NCI-H128 (cell line): ENCODE results near the gene SYNE2.
"Not testable (repeated sequence)": the region's sequence is repeated elsewhere in the genome, so short reads cannot be mapped to it uniquely, and the experiment has no call there.

Source experiments
- DNase-seq: peaks from one replicate; lab custom pipeline; 2025; ENCODE audit not compliant: unreplicated experiment; lab: John Stamatoyannopoulos, UW

The SYNE2 gene, protein sequence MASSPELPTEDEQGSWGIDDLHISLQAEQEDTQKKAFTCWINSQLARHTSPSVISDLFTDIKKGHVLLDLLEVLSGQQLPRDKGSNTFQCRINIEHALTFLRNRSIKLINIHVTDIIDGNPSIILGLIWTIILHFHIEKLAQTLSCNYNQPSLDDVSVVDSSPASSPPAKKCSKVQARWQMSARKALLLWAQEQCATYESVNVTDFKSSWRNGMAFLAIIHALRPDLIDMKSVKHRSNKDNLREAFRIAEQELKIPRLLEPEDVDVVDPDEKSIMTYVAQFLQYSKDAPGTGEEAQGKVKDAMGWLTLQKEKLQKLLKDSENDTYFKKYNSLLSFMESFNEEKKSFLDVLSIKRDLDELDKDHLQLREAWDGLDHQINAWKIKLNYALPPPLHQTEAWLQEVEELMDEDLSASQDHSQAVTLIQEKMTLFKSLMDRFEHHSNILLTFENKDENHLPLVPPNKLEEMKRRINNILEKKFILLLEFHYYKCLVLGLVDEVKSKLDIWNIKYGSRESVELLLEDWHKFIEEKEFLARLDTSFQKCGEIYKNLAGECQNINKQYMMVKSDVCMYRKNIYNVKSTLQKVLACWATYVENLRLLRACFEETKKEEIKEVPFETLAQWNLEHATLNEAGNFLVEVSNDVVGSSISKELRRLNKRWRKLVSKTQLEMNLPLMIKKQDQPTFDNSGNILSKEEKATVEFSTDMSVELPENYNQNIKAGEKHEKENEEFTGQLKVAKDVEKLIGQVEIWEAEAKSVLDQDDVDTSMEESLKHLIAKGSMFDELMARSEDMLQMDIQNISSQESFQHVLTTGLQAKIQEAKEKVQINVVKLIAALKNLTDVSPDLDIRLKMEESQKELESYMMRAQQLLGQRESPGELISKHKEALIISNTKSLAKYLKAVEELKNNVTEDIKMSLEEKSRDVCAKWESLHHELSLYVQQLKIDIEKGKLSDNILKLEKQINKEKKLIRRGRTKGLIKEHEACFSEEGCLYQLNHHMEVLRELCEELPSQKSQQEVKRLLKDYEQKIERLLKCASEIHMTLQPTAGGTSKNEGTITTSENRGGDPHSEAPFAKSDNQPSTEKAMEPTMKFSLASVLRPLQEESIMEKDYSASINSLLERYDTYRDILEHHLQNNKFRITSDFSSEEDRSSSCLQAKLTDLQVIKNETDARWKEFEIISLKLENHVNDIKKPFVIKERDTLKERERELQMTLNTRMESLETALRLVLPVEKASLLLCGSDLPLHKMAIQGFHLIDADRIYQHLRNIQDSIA (N-terminal part only)

DNA sequence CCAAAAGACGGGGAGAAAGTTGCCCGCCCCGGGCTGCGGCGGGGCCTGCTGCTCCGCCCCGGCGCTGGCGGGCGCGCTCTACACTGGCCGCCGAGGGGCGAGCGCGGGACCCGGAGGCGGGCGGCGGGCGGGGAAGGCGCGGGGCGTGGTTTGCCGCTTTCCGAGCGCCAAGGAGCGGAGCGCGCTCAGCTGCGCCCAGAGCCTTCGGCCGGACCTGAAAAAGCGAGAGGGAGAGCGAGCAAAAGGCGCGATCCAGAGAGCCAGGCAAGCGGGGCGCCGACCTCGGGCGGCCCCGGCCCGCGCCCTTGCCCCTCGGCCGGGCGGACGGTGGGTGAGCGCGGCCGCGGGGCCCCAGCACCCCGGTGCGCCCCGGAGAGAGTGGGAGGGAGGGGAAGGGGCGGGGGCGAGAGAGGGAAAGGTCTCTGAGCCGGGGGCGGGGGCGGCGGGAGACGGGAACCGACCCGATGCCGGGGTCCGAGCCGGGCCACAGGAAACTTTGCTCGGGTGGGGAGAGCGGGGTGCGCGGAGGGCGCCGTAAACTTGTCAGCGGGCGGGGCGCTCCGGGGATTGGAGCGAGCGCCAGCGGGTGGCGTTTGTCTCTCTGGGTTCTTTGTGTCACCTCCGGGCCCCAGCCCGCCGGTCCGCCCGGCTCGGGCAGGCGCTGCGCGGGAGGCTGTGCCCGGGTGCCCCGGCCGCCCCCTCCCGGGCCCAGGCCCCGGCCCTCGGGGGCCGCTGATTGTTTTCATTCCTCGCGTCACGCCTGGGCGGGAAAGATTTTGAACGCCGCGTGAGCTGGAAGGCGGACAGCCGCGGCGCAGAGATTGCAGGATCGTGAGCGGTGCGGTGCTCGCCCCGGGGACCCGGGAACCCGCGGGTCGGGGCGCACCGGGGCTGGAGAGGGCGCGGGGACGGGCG is at the start of gene SYNE2:
TSS of gene SYNE2 (plus strand) at position 188 of the 915 bp plus-strand sequence. CDS start 56,145 bp downstream, outside the sequence.
- no peak for DNase-seq

- not testable (repeated sequence) for DNase-seq
Measured at GRCh38 chr14:63803221-63803791, 49.5 kb upstream of the SYNE2 start.

DNA sequence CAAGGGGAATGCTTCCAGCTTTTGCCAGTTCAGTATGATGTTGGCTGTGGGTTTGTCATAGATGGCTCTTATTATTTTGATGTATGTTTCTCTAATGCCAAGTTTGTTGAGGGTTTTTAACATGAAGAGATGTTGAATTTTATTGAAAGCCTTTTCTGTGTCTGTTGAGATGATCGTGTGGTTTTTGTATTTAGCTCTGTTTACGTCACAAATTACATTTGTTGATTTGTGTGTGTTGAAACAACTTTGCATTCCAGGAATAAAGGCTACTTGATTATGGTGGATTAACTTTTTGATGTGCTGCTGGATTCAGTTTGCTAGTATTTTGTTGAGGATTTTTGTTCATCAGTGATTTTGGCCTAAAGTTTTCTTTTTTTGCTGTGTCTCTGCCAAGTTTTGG is 46.7 kb upstream of the SYNE2 start:
- DNase-seq = not testable (repeated sequence)

- DNase-seq = not testable (repeated sequence)
Measured at GRCh38 chr14:63811692-63812091, 41.1 kb upstream of the SYNE2 start.

- DNase-seq = no peak
Measured at GRCh38 chr14:63833728-63834127, 19.1 kb upstream of the SYNE2 start.

DNA sequence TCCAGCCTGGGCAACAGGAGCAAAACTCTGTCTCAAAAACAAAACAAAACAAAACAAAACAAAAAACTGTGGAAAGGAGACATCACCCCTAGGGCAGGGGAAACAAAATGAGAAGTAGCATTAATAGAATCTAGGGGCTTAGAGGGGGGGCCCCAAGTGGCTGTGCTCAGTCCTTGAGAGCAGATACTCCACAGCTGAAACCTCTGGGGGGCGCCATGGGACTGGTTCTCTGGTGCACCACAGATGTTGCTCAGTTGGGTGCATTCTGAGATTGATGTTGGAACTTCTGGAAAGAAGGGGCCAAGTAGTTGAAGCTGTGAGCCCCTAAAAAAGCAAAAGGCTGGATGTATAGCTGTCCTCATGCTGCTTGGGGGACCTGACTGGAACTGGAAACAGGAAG is 11.8 kb upstream of the SYNE2 start:
- DNase-seq = no peak

- no peak for DNase-seq
Measured at GRCh38 chr14:63843796-63844195, 9.0 kb upstream of the SYNE2 start.

DNA sequence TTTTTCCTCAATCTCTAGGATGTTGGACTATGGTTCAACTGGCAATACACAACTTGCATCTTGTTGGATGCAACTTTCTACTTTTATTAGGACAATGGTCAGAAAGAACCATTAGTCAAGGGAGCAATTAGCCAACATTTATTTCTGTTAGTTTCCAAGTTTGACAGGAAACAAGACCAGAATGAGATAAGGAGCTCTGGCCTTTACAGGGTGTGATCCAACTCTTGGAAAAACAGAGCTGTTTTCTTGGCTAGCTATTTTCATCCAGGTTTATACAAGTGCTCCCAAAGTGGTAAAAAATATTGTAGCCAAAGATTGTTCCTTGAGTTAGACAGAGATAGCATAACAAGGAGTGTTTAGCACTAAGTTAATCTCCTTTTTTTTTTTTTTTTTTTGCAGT is 3.9 kb upstream of the SYNE2 start:
- DNase-seq = no peak

DNA sequence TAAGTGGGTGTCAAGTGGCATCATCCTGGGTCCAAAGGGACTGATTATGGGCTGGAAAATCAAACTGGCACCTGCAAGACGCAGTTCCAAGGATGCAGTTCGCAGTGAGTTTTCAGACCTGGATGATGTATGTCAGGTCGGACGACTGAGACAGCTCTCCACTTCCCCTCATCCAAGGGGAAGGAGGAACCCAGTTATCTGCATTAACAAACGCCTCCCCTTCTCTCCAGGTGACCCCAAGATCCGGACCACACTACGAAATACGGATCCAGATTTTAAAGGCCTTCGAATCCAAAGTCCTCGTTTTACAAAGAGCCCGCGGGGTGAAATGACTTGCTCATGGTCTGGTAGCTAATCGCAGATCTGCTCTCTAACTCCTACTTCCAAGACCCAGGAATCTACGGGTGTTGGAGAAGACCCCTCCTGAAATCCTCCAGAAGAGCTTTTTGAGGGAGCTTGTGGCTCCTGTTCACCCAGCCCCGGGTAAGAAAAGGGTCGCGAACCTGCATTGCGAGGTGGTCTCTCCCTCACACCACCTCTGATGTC is 460 bp upstream of the SYNE2 start:
- DNase-seq = no peak

- DNase-seq = peak; percentile 39
Measured at GRCh38 chr14:63853831-63854293, 1.1 kb downstream of the SYNE2 start.

- no peak for DNase-seq
Measured at GRCh38 chr14:63854330-63854729, 1.5 kb downstream of the SYNE2 start.

DNA sequence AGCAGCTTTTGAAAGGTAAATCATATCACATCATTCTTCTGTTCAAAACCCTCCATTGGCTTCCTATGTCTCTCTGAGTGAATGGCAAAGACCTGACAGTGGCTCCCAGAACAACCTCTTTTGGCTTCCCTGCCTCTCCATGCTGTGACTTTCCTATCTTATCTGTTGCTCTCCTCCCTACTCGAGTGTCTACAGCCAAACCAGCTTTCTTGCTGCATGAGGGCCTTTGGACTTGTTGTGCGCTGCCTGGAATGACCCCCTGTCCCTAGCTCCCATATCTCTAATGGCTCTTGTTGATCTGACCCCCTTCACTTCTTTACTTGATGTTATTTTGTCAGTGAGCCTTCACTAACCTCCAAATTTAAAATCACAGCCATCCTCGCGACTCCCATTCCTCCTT is 2.5 kb downstream of the SYNE2 start:
- no peak for DNase-seq

DNA sequence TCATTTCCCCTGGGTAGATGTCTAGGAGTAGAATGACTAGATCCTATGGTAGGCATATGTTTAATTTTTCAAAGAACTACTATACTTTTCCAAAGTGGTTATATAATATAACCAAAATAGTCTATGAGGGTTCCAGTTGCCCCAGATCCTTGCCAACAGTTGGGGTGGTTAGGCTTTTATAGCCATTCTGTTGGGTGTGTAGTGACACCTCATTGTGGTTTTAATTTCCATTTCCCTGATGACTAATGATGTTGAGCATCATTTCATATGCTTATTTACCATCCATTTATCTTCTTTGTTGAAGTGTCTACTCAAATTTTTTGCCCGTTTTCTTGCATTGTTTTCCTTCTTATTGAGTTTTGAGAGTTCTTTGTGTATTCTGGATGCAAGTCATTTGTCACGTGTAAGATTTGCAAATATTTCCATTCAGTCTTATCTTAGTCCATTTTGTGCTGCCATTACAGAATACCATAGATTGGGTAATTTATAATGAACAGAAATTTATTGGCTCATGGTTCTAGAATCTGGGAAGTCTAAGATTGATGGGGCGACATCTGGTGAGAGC is 4.7 kb downstream of the SYNE2 start:
- DNase-seq = no peak

DNA sequence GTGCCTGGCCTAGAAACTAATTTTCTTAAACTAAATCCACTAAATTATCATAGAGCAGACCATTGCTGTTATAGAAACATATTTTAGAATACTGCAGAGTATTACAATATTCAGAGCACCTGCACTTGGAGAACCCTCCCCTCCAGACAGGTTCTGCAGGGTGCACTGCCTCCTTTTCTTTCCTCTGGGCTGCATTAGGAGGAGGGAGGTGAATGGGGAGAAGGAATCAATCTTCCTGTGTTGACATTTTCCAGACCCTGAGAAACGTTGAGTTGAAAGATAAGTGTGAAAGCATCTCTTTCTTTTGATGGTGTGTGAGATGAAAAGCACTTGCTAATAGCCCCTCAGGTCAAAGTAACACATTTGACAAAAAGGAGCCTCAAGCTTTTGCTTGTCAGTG is 7.3 kb downstream of the SYNE2 start:
- DNase-seq = no peak

DNA sequence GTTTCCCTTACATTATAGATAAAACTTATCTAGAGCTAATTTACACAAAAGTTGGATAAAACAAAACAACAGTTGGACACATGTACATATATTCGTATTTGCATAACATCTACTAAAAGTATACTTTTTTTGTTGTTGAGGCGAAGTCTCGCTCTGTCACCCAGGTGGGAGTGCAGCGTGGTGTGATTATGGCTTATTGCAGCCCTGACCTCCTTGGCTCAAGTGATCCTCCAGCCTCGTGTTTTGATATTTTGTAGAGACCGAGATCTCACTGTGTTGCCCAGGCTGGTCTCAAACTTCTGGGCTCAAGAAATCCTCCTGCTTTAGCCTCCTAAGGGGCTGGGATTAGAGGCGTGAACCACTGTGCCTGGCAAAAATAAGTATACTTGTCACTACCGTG is 9.4 kb downstream of the SYNE2 start:
- no peak for DNase-seq

DNA sequence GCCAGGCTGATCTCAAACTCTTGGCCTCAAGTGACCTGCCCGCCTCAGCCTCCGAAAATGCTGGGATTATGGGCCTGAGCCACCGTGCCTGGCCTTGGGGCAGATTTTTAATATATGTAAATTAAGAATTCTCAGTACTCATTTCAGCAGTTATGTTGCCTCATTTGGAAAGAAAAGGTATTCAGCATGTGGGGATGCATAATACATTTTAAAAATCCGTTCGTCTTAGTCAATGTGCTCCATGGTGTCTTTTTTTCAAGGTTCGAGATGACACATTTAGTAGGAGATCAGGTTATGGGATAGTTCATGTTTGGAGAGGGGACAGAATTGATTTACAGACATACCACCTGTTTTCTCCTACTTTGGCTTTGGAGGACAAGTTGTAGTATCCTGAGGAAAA is 10.2 kb downstream of the SYNE2 start:
- no peak for DNase-seq

DNA sequence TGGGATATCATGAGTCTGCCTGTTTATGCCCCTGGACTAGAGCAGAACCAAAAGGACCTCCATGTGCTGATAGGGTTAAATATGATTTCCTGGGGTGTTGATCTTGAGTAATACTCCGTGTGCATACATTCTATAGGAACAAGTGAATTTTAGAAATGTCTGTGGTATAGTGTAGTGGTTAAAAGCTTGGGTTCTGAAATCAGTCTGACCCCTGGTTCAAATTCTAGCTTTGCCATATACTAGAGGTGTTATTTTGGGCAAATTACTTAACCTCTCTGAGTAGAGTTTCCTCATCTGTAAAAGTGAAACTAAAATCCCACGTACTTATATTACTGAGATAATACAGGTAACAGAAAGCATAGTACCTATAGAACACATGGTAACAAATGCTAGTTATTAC is 12.0 kb downstream of the SYNE2 start:
- DNase-seq = not testable (repeated sequence)

GRCh38 chr14:63867933-63868921 is 15.4 kb downstream of the SYNE2 start:
- no peak for DNase-seq
